ENCODE data around the gene SEC14L5.

SEC14L5 gene

DNA sequence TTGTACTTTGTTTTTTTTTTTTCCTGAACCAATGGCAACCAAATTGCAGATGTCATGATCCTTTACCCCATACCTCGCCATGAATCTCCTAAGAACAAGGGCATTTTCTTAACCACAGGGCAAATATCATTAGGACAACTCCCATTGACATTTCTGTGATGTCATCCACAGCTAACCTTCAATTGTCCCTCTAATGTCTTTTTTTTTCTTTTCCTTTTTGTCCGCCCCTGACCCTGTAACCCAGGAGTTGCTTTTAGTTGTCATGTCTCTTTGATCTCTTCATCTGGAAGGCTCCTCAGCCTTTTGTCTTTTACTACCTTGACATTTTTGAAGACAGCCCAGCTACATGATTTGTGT lies 76.0 kb downstream of the SEC14L5 start:
- no peak for DNase-seq (ENCODE audit: low read depth)
- TF ChIP-seq, protein P1, sequence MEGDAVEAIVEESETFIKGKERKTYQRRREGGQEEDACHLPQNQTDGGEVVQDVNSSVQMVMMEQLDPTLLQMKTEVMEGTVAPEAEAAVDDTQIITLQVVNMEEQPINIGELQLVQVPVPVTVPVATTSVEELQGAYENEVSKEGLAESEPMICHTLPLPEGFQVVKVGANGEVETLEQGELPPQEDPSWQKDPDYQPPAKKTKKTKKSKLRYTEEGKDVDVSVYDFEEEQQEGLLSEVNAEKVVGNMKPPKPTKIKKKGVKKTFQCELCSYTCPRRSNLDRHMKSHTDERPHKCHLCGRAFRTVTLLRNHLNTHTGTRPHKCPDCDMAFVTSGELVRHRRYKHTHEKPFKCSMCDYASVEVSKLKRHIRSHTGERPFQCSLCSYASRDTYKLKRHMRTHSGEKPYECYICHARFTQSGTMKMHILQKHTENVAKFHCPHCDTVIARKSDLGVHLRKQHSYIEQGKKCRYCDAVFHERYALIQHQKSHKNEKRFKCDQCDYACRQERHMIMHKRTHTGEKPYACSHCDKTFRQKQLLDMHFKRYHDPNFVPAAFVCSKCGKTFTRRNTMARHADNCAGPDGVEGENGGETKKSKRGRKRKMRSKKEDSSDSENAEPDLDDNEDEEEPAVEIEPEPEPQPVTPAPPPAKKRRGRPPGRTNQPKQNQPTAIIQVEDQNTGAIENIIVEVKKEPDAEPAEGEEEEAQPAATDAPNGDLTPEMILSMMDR (IDR thresholded peaks at IDR 0.05; ENCODE audit: insufficient read depth, low read depth, low read length, missing control alignments), result no peak
- H3K4me3 ChIP-seq (ENCODE audit: low read length), result peak overlapping the region; percentile 65

DNA sequence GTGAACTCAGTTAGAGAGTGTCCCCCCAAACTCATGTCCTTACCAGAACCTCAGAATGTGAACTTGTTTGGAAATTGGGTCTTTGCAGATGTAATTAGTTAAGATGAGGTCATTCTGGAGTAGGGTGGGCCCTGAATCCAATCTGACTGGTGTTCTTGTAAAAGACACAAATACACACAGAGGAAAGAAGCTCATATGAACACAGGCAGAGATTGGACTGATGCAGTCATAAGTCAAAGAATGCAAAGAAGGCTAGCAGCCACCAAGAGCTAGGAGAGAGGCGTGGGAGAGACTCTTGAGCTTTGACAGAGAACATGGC lies 77.7 kb downstream of the SEC14L5 start:
- TF ChIP-seq, protein P1 (IDR thresholded peaks at IDR 0.05; ENCODE audit: insufficient read depth, low read depth, low read length, missing control alignments), result no peak
- no peak overlapping the region for H3K4me3 ChIP-seq (ENCODE audit: low read length)
- no peak for DNase-seq (ENCODE audit: low read depth)

DNA sequence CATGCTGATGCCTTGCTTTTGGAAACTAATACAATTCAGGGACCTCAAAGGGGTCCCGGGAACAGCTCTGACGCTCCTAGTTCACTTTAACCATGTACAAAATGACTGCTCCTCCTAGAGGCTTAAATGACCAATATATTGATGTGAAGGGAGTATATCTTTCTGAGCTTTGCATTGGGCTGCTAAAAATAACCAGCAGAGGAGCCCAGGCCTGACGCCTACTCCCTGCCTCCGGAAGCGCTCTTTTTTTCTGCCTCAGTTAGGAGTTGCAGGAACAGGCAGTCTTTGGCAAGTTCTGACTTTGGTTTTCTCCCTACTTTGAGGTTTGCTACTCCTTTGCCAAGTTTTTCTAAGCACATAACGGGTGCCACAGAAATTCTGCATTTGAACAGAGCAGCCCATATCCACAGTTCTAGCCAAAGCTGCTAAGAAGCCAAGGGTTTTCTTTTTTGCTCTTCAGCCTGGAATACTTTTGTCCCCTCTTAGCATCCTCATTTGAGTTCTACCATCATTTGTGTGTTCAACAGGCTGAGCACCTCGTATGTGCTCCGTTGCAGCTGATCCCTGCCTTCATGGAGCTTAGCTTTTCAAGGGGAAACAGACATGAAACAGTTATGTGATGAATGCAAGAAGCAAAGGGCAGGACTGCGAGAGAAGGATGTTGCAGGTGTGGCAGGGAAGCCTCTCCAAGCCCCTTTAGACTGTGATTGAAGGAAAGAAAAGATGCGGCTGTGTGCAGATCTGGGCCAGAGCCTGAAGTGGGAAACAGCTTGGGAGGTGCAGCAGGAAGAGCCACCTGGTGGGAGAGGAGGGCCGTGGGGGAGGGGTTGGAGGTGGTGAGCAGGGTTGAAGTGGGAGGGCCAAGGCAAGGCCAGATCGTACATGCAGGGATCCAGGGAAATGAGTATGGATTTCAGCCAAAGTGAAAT lies 78.4 kb downstream of the SEC14L5 start:
- TF ChIP-seq, protein P1 (IDR thresholded peaks at IDR 0.05; ENCODE audit: insufficient read depth, low read depth, low read length, missing control alignments), result no peak
- DNase-seq (ENCODE audit: low read depth), result no peak

DNA sequence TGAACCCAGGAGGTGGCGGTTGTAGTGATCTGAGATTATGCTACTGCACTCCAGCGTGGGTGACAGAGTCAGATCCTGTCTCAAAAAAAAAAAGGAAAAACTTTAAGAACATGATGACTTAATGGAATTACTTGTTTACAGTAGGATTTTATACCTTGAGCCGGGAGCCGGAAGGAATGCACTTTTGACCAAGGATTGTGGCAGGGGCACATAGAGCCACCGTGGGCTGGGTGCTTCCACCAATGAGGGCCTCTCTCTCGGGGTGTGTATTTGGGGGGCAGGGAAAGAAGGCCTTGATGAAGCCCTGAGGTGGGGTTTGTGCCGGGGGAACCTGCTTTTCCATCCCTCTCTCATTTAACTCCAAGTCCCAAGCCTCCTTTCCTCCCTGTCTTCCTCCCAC lies 82.3 kb downstream of the SEC14L5 start:
- DNase-seq (ENCODE audit: low read depth), result no peak
- TF ChIP-seq, protein P1 (IDR thresholded peaks at IDR 0.05; ENCODE audit: insufficient read depth, low read depth, low read length, missing control alignments), result no peak

More for the DNA sequence above, 78.4 kb downstream of the SEC14L5 start:
- no peak overlapping the region for H3K4me3 ChIP-seq (ENCODE audit: low read length)

DNA sequence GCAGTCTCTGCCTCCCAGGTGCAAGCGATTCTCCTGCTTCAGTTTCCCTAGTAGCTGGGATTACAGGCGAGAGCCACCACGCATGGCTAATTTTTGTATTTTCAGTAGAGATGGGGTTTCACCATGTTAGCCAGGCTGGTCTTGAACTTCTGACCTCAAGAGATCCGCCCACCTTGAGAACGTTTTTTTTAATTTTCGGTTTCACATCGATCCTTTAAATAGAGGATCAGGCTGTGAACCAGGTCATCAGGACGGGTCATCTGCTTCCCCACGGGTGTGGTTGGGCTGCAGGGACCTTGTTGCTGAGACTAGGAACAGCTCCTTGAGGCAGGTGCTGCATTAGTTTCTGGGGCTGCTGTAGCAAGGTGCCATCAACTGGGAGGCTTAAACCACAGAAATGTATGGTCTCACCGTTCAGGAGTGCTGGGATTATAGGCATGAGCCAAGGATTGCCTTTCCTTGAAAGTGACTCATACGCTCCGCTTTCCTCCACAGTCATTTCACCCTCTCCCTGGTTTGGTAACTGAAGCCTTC lies 83.5 kb downstream of the SEC14L5 start:
- TF ChIP-seq, protein P1 (IDR thresholded peaks at IDR 0.05; ENCODE audit: insufficient read depth, low read depth, low read length, missing control alignments), result no peak
- DNase-seq (ENCODE audit: low read depth), result peak; percentile 84
- no peak overlapping the region for H3K4me3 ChIP-seq (ENCODE audit: low read length)

More for the DNA sequence above, 82.3 kb downstream of the SEC14L5 start:
- H3K4me3 ChIP-seq (ENCODE audit: low read length), result no peak overlapping the region

DNA sequence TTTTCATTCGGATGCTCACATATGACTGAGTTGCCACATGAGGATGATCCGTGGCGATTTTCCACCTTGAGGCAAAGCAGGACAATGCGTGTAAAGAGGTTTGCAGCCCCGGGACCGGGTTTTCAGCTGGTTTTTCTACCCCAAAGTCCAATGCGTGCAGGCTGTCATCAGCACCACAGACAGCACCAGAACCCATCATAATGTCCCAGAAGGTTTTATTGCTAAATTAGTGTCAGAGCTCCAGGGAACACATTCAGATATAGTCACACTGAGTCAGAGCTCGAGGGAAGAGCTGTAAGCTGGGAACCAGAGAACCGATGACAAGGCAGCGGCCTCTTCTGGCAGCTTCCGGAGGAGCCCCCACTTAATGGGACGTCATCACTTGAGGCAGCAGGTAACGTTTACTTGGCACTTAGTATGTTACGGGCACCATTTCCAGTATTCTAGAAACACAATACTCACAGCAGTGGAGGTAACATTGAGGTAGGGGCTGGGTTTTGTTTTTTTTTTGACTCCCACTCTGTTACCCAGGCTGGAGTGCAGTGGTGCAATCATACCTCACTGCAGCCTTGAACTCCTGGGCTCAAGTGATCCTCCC lies 84.5 kb downstream of the SEC14L5 start:
- DNase-seq (ENCODE audit: low read depth), result peak; percentile 62
- TF ChIP-seq, protein P1 (IDR thresholded peaks at IDR 0.05; ENCODE audit: insufficient read depth, low read depth, low read length, missing control alignments), result no peak
- no peak overlapping the region for H3K4me3 ChIP-seq (ENCODE audit: low read length)
